HepG2 (cell line): ENCODE data around the gene NOX3. TPM values are rescaled to one million over a fixed set of nuclear protein-coding genes. Genes with fewer than 3 reads are reported as not detected.

Experiments used
- ATAC-seq: fragments of 200-7000 bp; cut with Tn5 transposase; 3 replicates; pipeline ENCODE4 v1.9.1; 2020; ENCODE audit warnings: mild to moderate bottlenecking, moderate library complexity
- BruUV-seq: library from RNA; stranded (reverse); fragments of 400-500 nt; replicated peaks from 2 replicates; lab custom pipeline; 2021; lab: Mats Ljungman, UMichigan
- CTCF ChIA-PET: fragments of 300-600 bp; formaldehyde crosslinking; extraction: SDS; loops from one replicate; lab custom pipeline; 2021; ENCODE audit warnings: low total read pairs, inconsistent platforms, low intra/inter-chr PET ratio; lab: Yijun Ruan, JAX
- POLR2A ChIA-PET: fragments of 350-600 bp; sonication (Branson Sonifier 250); formaldehyde crosslinking; loops from one replicate; lab custom pipeline; 2020; ENCODE audit warnings: antibody characterized with exemption, inconsistent platforms; lab: Yijun Ruan, JAX
- DNase-seq: peaks from one replicate; pipeline ENCODE4 v3.0.0-alpha.2; 2015; ENCODE audit warnings: low spot score
- FAIRE-seq: peaks from 3 replicates; lab custom pipeline; 2011; peaks lifted over from hg19 to GRCh38; lab: Jason Lieb, UNC
- H2AFZ ChIP-seq: one replicate; pipeline ENCODE4 v1.6.1; 2011; ENCODE audit warnings: low read length, inconsistent platforms
- H3K27ac ChIP-seq: fragments of 300-600 bp; 3 replicates; pipeline ENCODE4 v1.8.0; 2011; ENCODE audit warnings: mixed run types, mild to moderate bottlenecking, mixed read lengths, low read length, inconsistent platforms; ENCODE audit not compliant: insufficient read depth; ENCODE audit errors: extremely low read length
- H3K27me3 ChIP-seq, 2 experiments: fragments of 200-600 bp in 1 of 2; 2 replicates in 1 of 2; 3 replicates in 1 of 2; pipeline versions ENCODE4 v1.6.0 to v1.8.0; 2011; ENCODE audit warnings: low read length in 2 of 2, mild to moderate bottlenecking in 2 of 2, moderate library complexity in 2 of 2, inconsistent platforms in 1 of 2; ENCODE audit not compliant: insufficient read depth in 2 of 2, control insufficient read depth in 1 of 2
- H3K36me3 ChIP-seq, 2 experiments: fragments of 200-600 bp in 1 of 2; replicated peaks in 1 of 2; 2 replicates in 1 of 2; 3 replicates in 1 of 2; pipeline versions ENCODE4 v1.5.1 to v1.8.0; 2011; ENCODE audit warnings: low read length in 2 of 2, inconsistent platforms in 1 of 2; ENCODE audit not compliant: insufficient read depth in 2 of 2, control insufficient read depth in 1 of 2
- H3K4me1 ChIP-seq: 2 replicates; pipeline ENCODE4 v1.5.1; 2012; ENCODE audit warnings: low read length, inconsistent platforms; ENCODE audit not compliant: insufficient read depth
- H3K4me2 ChIP-seq: 2 replicates; pipeline ENCODE4 v1.6.0; 2011; ENCODE audit warnings: low read depth, low read length, inconsistent platforms
- H3K4me3 ChIP-seq, 3 experiments: fragments of 200-600 bp in 1 of 3; sonication (generic), shearing (Covaris generic) in 1 of 3; replicated peaks in 1 of 3; 2 replicates each; pipeline ENCODE4 v1.5.1; 2011 to 2016; ENCODE audit warnings: low read length in 3 of 3, inconsistent platforms in 2 of 3, low read depth in 2 of 3, mild to moderate bottlenecking in 2 of 3, control low read depth in 1 of 3, mixed read lengths in 1 of 3; ENCODE audit not compliant: insufficient read depth in 1 of 3
- H3K79me2 ChIP-seq: one replicate; pipeline ENCODE4 v1.6.1; 2011; ENCODE audit warnings: low read length, inconsistent platforms; ENCODE audit not compliant: insufficient read depth
- H3K9ac ChIP-seq: 2 replicates; pipeline ENCODE4 v1.6.0; 2011; ENCODE audit warnings: mild to moderate bottlenecking, low read depth, low read length, inconsistent platforms; ENCODE audit not compliant: insufficient read depth
- H3K9me3 ChIP-seq: 2 replicates; pipeline ENCODE4 v1.5.1; 2012; ENCODE audit warnings: mild to moderate bottlenecking, low read length
- H4K20me1 ChIP-seq: 2 replicates; pipeline ENCODE4 v1.6.0; 2011; ENCODE audit warnings: inconsistent platforms, mild to moderate bottlenecking, low read length, moderate library complexity; ENCODE audit not compliant: insufficient read depth
- CTCF ChIP-seq: sonication (generic); formaldehyde crosslinking; IDR thresholded peaks from 2 replicates; pipeline ENCODE4 v1.5.0; 2020; ENCODE audit warnings: mild to moderate bottlenecking, missing genetic modification reagents, moderate library complexity
- DDIT3 ChIP-seq: sonication (generic); formaldehyde crosslinking; IDR thresholded peaks from 2 replicates; pipeline ENCODE4 v1.4.0; 2020; ENCODE audit warnings: mild to moderate bottlenecking, missing genetic modification reagents
- ELF3 ChIP-seq: IDR thresholded peaks from 2 replicates; pipeline ENCODE4 v1.6.1; 2016; ENCODE audit warnings: missing genetic modification reagents, missing compliant biosample characterization
- EP300 ChIP-seq, 3 experiments: sonication (generic) in 1 of 3; formaldehyde crosslinking in 1 of 3; IDR thresholded peaks; 2 replicates each; pipeline versions ENCODE4 v1.5.1 to v1.6.1; 2011 to 2020; ENCODE audit warnings: low read depth in 2 of 3, low read length in 2 of 3, borderline replicate concordance in 1 of 3, improper control_type of control experiment in 1 of 3, mild to moderate bottlenecking in 1 of 3, missing genetic modification reagents in 1 of 3, moderate library complexity in 1 of 3
- KDM6A ChIP-seq: IDR thresholded peaks from 2 replicates; pipeline ENCODE4 v1.6.1; 2016; ENCODE audit warnings: low read depth
- POGK ChIP-seq: sonication (generic); formaldehyde crosslinking; conservative IDR thresholded peaks from 2 replicates; pipeline ENCODE4 v1.8.0; 2022; ENCODE audit warnings: mild to moderate bottlenecking, moderate library complexity, missing genetic modification reagents
- SMAD9 ChIP-seq: sonication (generic); formaldehyde crosslinking; IDR thresholded peaks from 2 replicates; pipeline ENCODE4 v1.5.1; 2020; ENCODE audit warnings: mild to moderate bottlenecking, missing genetic modification reagents
- ZNF232 ChIP-seq: sonication (generic); formaldehyde crosslinking; IDR thresholded peaks from 2 replicates; pipeline ENCODE4 v1.4.0; 2020; ENCODE audit warnings: missing genetic modification reagents, borderline replicate concordance
- ZNF292 ChIP-seq: sonication (generic); formaldehyde crosslinking; IDR thresholded peaks from 2 replicates; pipeline ENCODE4 v1.8.1; 2022; ENCODE audit warnings: mild to moderate bottlenecking, low read depth, missing genetic modification reagents, borderline replicate concordance
- ZNF337 ChIP-seq: sonication (generic); formaldehyde crosslinking; IDR thresholded peaks from 2 replicates; pipeline ENCODE4 v1.5.1; 2020; ENCODE audit warnings: missing genetic modification reagents, low read depth, mild to moderate bottlenecking, borderline replicate concordance
- ZNF33A ChIP-seq: sonication (generic); formaldehyde crosslinking; IDR thresholded peaks from 2 replicates; pipeline ENCODE4 v1.5.1; 2020; ENCODE audit warnings: missing genetic modification reagents, mild to moderate bottlenecking, moderate library complexity, borderline replicate concordance
- ZNF878 ChIP-seq: sonication (generic); formaldehyde crosslinking; IDR thresholded peaks from 2 replicates; pipeline ENCODE4 v1.8.1; 2023; ENCODE audit warnings: mild to moderate bottlenecking, missing genetic modification reagents, moderate library complexity
- ZSCAN12 ChIP-seq: sonication (generic); formaldehyde crosslinking; IDR thresholded peaks from 2 replicates; pipeline ENCODE4 v1.9.0; 2021; ENCODE audit warnings: mild to moderate bottlenecking, missing genetic modification reagents
- WGBS: methylation state at CpG from one replicate; pipeline ENCODE4 v1.1.6; 2017; ENCODE audit warnings: low lambda C conversion rate; 5-methylcytosine and 5-hydroxymethylcytosine counted together
- in situ Hi-C: cut with HindIII; loops from 2 replicates; pipeline ENCODE4 v1.10.0; 2017; ENCODE audit warnings: low pct_unique_long_range_greater_than_20kb; ENCODE audit not compliant: extremely low pct_ligation_motif_present
- intact Hi-C: fragments of 100-400 bp; cut with micrococcal nuclease; formaldehyde crosslinking; loops from one replicate; pipeline ENCODE4 v1.10.0; 2022; ENCODE audit not compliant: unreplicated experiment
- polyA plus RNA-seq, 8 experiments: library from polyadenylated mRNA; depleted of rRNA in 3 of 8; stranded (reverse) in 7 of 8; unstranded in 1 of 8; fragments of >200 nt; fragmentation: Illumina TruSeq in 4 of 8; extraction: Trizol in 4 of 8; gene quantifications; 2 replicates each; pipeline versions ENCODE4 v1.2.1 to v1.2.3, GENCODE V29; 2011 to 2016; ENCODE audit warnings: low read depth in 4 of 8, missing spikeins in 1 of 8, mixed read lengths in 1 of 8; ENCODE audit not compliant: insufficient read depth in 1 of 8
- total RNA-seq, 5 experiments: library from RNA; depleted of rRNA; stranded (reverse); fragments of >200 nt; fragmentation: Illumina TruSeq; extraction: Trizol; gene quantifications; 2 replicates each; pipeline ENCODE4 v1.2.3, GENCODE V29; 2016; ENCODE audit warnings: low read depth in 1 of 5
- TF ChIP-seq, protein P1 (sequence below): sonication (generic); formaldehyde crosslinking; IDR thresholded peaks from 2 replicates; pipeline ENCODE4 v1.4.0; 2020; ENCODE audit warnings: missing genetic modification reagents, borderline replicate concordance

The NOX3 gene
- total and polyA plus RNA-seq, 2 of the 13 experiments (the other 11 are each of a cell fraction or from before 2014, with no cell fraction given), result 0.09 to 0.18 TPM

GRCh38 chr6:155398701-155399061 lies 57.0 kb downstream of the NOX3 start:
- Histone ChIP-seq H3K4me3 (0 out of 6 replicates have a peak overlapping the region, but pooled peaks of 1 of the 3 experiments have one; percentile 8), H3K36me3 (no peaks in the 10 kb centered on the region), H3K9ac (peak overlapping the region; percentile 78), H3K27ac (peak overlapping the region; percentile 96), H3K4me2 (peak overlapping the region; percentile 45), H4K20me1 (no peaks in the 10 kb centered on the region), H2AFZ (no peak overlapping the region), H3K9me3 (no peaks in the 10 kb centered on the region), H3K79me2 (no peaks in the 10 kb centered on the region), H3K4me1 (peaks cover 100% of the 10 kb centered on the region), H3K27me3 (no peaks in the 10 kb centered on the region)
- POLR2A ChIA-PET, result interaction anchor here (0.8 to 4.0 kb wide), 20 partner anchors 9 to 130 kb away, joined by 3 to 81 read pairs (median 6); no protein-coding TSS in a partner anchor
- FAIRE-seq, result no peak
- intact Hi-C loops (loop anchor here (1.0 to 2.0 kb wide), 5 partner anchors 46 to 131 kb away; no protein-coding TSS in a partner anchor), in situ Hi-C loops (no loop called here)
- CTCF ChIA-PET, result interaction anchor here (1.8 kb wide), 1 partner anchor 71 kb away, joined by 7 read pairs; no protein-coding TSS in a partner anchor
- ATAC-seq, result no peak; the same call in 2 of the 3 replicates
- BruUV-seq, result TSS peak; percentile 98
- 47% methylated on average over 7 of the region's 7 CpGs for WGBS
- DNase-seq, result no peak
- TF ChIP-seq ZNF232 (CRISPR knock-in tag), result no peak
- TF ChIP-seq ELF3 (CRISPR knock-in tag), result no peak
- no peak for TF ChIP-seq DDIT3 (CRISPR knock-in tag)
- TF ChIP-seq ZNF337 (CRISPR knock-in tag), result 0 out of 2 replicates have a peak, but pooled peaks have one; percentile 45
- TF ChIP-seq, protein P1, sequence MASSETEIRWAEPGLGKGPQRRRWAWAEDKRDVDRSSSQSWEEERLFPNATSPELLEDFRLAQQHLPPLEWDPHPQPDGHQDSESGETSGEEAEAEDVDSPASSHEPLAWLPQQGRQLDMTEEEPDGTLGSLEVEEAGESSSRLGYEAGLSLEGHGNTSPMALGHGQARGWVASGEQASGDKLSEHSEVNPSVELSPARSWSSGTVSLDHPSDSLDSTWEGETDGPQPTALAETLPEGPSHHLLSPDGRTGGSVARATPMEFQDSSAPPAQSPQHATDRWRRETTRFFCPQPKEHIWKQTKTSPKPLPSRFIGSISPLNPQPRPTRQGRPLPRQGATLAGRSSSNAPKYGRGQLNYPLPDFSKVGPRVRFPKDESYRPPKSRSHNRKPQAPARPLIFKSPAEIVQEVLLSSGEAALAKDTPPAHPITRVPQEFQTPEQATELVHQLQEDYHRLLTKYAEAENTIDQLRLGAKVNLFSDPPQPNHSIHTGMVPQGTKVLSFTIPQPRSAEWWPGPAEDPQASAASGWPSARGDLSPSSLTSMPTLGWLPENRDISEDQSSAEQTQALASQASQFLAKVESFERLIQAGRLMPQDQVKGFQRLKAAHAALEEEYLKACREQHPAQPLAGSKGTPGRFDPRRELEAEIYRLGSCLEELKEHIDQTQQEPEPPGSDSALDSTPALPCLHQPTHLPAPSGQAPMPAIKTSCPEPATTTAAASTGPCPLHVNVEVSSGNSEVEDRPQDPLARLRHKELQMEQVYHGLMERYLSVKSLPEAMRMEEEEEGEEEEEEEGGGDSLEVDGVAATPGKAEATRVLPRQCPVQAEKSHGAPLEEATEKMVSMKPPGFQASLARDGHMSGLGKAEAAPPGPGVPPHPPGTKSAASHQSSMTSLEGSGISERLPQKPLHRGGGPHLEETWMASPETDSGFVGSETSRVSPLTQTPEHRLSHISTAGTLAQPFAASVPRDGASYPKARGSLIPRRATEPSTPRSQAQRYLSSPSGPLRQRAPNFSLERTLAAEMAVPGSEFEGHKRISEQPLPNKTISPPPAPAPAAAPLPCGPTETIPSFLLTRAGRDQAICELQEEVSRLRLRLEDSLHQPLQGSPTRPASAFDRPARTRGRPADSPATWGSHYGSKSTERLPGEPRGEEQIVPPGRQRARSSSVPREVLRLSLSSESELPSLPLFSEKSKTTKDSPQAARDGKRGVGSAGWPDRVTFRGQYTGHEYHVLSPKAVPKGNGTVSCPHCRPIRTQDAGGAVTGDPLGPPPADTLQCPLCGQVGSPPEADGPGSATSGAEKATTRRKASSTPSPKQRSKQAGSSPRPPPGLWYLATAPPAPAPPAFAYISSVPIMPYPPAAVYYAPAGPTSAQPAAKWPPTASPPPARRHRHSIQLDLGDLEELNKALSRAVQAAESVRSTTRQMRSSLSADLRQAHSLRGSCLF (CRISPR knock-in tag), result 0 out of 2 replicates have a peak, but pooled peaks have one; percentile 62
- TF ChIP-seq EP300 (IDR thresholded peaks at IDR 0.05; ENCODE audit: low read depth in 2 of 2, low read length in 2 of 2), result no peak
- TF ChIP-seq EP300 (CRISPR knock-in tag; IDR thresholded peaks at IDR 0.05; ENCODE audit: borderline replicate concordance), result no peak
- TF ChIP-seq ZNF292, result no peak
- TF ChIP-seq POGK, result 0 out of 2 replicates have a peak, but pooled peaks have one; percentile 13
- no peak for TF ChIP-seq SMAD9 (CRISPR knock-in tag)
- no peak for TF ChIP-seq KDM6A (CRISPR knock-in tag)
- 0 out of 2 replicates have a peak, but pooled peaks have one; percentile 40 for TF ChIP-seq ZNF33A
- TF ChIP-seq ZSCAN12 (CRISPR knock-in tag), result no peak
- no peak for TF ChIP-seq ZNF878 (CRISPR knock-in tag)
- TF ChIP-seq CTCF, result no peak
